Esophagus muscularis mucosa (tissue), 4 donors: ENCODE results near the gene KATNA1. TPM values are rescaled to one million over a fixed set of nuclear protein-coding genes. Genes with fewer than 3 reads are reported as not detected.
A peak's percentile ranks its signal among the peaks of the same experiment; 100 is the strongest.

Experiments used
- DNase-seq: peaks from one replicate; pipeline ENCODE4 v3.0.0-alpha.2; 2017; ENCODE audit errors: extremely low spot score
- H3K27ac ChIP-seq, 4 donors: fragments of 200-600 bp; sonication (generic); replicated peaks in 1 of 4; 1 replicate in 3 of 4; 2 replicates in 1 of 4; pipeline ENCODE4 v1.5.1; 2016 to 2019; ENCODE audit warnings: mild to moderate bottlenecking in 1 of 4
- H3K27me3 ChIP-seq, 4 donors: fragments of 200-600 bp; sonication (generic); one replicate each; pipeline versions ENCODE4 v1.5.1 to v1.6.0; 2016 to 2019
- H3K36me3 ChIP-seq, 4 donors: fragments of 200-600 bp; sonication (generic); one replicate each; pipeline ENCODE4 v1.5.1; 2016 to 2019
- H3K4me1 ChIP-seq, 4 donors: fragments of 200-600 bp; sonication (generic); one replicate each; pipeline ENCODE4 v1.5.1; 2016 to 2019
- H3K4me3 ChIP-seq, 4 donors: fragments of 200-600 bp; sonication (generic); 1 replicate in 2 of 4; 2 replicates in 2 of 4; pipeline ENCODE4 v1.5.1; 2016 to 2019; ENCODE audit warnings: mild to moderate bottlenecking in 4 of 4, moderate library complexity in 1 of 4
- H3K9me3 ChIP-seq, 4 donors: fragments of 200-600 bp; sonication (generic); 1 replicate in 3 of 4; 2 replicates in 1 of 4; pipeline ENCODE4 v1.5.1; 2016 to 2019
- CTCF ChIP-seq, 3 experiments: fragments of 200-600 bp in 2 of 3; fragments of 450-650 bp in 1 of 3; sonication (generic) in 2 of 3; IDR thresholded peaks; one replicate each; pipeline ENCODE4 v1.5.1; 2017 to 2019; ENCODE audit warnings: antibody characterized with exemption in 3 of 3, mild to moderate bottlenecking in 2 of 3, moderate library complexity in 1 of 3
- EP300 ChIP-seq: sonication (generic); formaldehyde crosslinking; IDR thresholded peaks from one replicate; pipeline ENCODE4 v1.6.1; 2017; ENCODE audit warnings: antibody characterized with exemption
- POLR2A ChIP-seq: fragments of 450-650 bp; IDR thresholded peaks from one replicate; pipeline ENCODE4 v1.6.1; 2017; ENCODE audit warnings: antibody characterized with exemption, moderate library complexity, mild to moderate bottlenecking, low read depth
- POLR2AphosphoS5 ChIP-seq, 2 donors: sonication (generic); formaldehyde crosslinking; IDR thresholded peaks; one replicate each; pipeline ENCODE4 v1.6.1; 2017; ENCODE audit warnings: antibody characterized with exemption in 2 of 2
- WGBS: methylation state at CpG from one replicate; pipeline ENCODE4 v1.1.5; 2018; 5-methylcytosine and 5-hydroxymethylcytosine counted together
- intact Hi-C: fragments of 100-400 bp; cut with DNase I; formaldehyde crosslinking; loops from one replicate; pipeline ENCODE4 v1.15.1; 2023
- total RNA-seq, 4 donors: library from RNA; depleted of rRNA; stranded (reverse); fragments of >200 nt; gene quantifications; one replicate each; pipeline versions ENCODE4 v1.1.0 to v1.2.1, GENCODE V29; 2016

KATNA1 gene
- total RNA-seq, 4 donors from 2014 or later, result 15.8 to 24.5 (median 20.2) TPM

DNA sequence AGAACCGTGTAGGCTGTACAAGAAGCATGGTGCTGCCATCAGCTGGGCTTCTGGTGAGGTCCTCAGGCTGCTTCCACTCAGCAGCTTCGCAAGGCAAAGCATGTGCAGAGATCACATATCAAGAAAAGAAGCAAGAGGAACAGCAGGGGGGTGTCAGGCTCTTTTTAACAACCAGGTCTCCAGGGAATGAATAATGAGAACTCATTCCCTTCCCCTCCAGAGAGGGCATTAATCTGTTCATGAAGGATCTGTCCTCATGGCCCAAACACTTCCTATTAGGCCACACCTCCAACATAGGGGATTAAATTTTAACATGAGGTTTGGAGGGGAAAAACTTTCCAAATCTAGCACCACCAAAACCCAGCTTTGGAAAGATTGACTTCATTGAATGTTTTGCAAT lies 62.4 kb downstream of the KATNA1 start:
- peaks cover 45 to 100% (median 76%) of the 10 kb centered on the region in 4 donors for H3K36me3 ChIP-seq

DNA sequence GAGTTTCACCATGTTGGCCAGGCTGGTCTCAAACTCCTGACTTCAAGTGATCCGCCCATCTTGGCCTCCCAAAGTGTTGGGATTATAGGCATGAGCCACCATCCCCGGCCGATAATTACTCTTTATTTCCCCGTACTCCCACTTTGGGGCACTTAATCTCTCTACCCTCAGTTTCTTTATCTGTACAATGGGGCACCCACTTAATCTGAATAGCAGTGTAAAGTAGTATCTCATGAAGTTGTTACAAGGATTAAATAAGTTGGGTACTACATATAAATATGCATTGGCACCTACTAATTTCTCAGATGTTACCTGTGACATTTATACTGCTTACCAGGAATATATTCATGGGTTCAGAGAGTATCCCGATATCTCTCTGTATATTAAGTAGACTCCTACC lies 67.2 kb downstream of the KATNA1 start:
- no peaks in the 10 kb centered on the region for H3K27me3 ChIP-seq
- TF ChIP-seq EP300, result no peak
- no peak for TF ChIP-seq CTCF (IDR thresholded peaks at IDR 0.05)
- TF ChIP-seq POLR2A, result no peak
- TF ChIP-seq POLR2AphosphoS5 (IDR thresholded peaks at IDR 0.05), result no peak
- H3K4me1 ChIP-seq, result no peaks in the 10 kb centered on the region
- 99% methylated on average over 5 of the region's 5 CpGs for WGBS
- no peaks in the 10 kb centered on the region for H3K9me3 ChIP-seq
- peaks cover 21 to 83% (median 60%) of the 10 kb centered on the region in 4 donors for H3K36me3 ChIP-seq
- no peak overlapping the region for H3K27ac ChIP-seq
- intact Hi-C loops, result no loop called here
- no peak for DNase-seq
- no peak overlapping the region for H3K4me3 ChIP-seq

More for the DNA sequence above, 62.4 kb downstream of the KATNA1 start:
- WGBS, result 93% methylated on average over 2 of the region's 2 CpGs
- no peaks in the 10 kb centered on the region for H3K27me3 ChIP-seq
- H3K27ac ChIP-seq, result no peak overlapping the region
- H3K4me3 ChIP-seq, result no peak overlapping the region
- TF ChIP-seq POLR2A (no peak), POLR2AphosphoS5 (IDR thresholded peaks at IDR 0.05) (no peak), EP300 (no peak), CTCF (IDR thresholded peaks at IDR 0.05) (no peak)
- intact Hi-C loops, result no loop called here
- H3K4me1 ChIP-seq, result no peaks in the 10 kb centered on the region
- DNase-seq, result no peak
- no peaks in the 10 kb centered on the region for H3K9me3 ChIP-seq

DNA sequence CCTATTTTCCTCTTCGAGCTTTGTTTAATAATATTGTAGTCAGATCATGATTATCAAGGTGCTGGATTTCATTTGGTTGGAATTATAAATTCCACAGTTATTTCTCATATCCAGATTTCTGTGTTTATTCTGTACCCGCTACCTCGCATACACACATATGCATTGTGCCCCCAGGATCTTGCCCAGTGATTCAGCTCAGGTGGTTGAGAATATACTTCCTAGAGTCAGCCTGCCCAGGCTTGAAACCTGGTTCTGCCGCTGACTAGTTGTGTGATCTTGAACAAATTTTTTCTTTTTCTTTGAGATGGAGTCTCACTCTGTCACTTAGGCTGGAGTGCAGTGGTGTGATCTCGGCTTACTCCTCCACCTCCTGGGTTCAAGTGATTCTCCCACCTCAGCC lies 67.6 kb downstream of the KATNA1 start:
- no peak for DNase-seq
- peaks cover 18 to 83% (median 59%) of the 10 kb centered on the region in 4 donors for H3K36me3 ChIP-seq
- WGBS, result 94% methylated on average over 5 of the region's 5 CpGs
- no peaks in the 10 kb centered on the region for H3K9me3 ChIP-seq
- intact Hi-C loops, result no loop called here
- no peak overlapping the region for H3K27ac ChIP-seq
- H3K4me3 ChIP-seq, result no peak overlapping the region
- no peaks in the 10 kb centered on the region for H3K27me3 ChIP-seq
- no peak for TF ChIP-seq CTCF (IDR thresholded peaks at IDR 0.05)
- no peak for TF ChIP-seq POLR2A
- TF ChIP-seq POLR2AphosphoS5 (IDR thresholded peaks at IDR 0.05), result no peak
- no peak for TF ChIP-seq EP300
- H3K4me1 ChIP-seq, result no peaks in the 10 kb centered on the region

DNA sequence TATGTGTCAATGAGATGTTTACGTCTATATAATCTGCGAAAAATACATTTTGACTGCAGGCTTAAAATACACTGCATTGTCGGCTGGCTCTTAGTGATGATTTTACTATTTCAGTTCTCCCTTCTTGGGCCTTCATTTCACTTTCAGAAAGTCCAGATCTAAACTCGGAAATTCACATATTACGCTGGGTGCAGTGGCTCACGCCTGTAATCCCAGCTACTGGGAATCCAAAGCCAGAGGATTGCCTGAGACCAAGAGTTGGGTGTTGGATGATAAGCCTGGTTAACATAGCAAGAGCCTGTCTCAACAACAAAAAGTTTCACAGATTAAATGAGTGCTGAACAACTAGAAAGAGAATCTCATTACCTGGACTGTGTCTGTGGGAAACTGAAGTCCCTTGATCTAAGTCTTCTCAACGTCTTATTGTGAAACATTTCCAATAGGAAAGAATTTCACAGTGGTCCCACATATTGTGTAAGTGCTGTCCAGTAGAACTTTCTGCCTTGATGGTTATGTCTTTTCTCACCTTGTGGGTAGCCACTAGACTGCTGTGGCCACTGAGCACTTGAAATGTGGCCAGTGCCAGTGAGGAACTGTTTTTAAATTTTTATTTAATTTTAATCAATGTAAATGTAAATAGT lies 80.4 kb downstream of the KATNA1 start:
- no peaks in the 10 kb centered on the region for H3K27me3 ChIP-seq

GRCh38 chr6:149567194-149567586 lies 81.3 kb downstream of the KATNA1 start:
- TF ChIP-seq CTCF (IDR thresholded peaks at IDR 0.05) (no peak), POLR2A (no peak), EP300 (no peak), POLR2AphosphoS5 (IDR thresholded peaks at IDR 0.05) (no peak)
- Histone ChIP-seq H3K27ac (peak overlapping the region; percentile 94 to 98 (median 97)), H3K27me3 (no peaks in the 10 kb centered on the region), H3K36me3 (no peaks in the 10 kb centered on the region), H3K4me3 (peak overlapping the region; percentile 92 to 99 (median 96)), H3K9me3 (no peaks in the 10 kb centered on the region), H3K4me1 (peaks cover 19 to 25% (median 20%) of the 10 kb centered on the region in 4 donors)
- 46% methylated on average over 12 of the region's 12 CpGs for WGBS
- no peak for DNase-seq
- intact Hi-C loops, result loop anchor here (10.0 kb wide), 1 partner anchor 158 kb away; no protein-coding TSS in a partner anchor

More for the DNA sequence above, 80.4 kb downstream of the KATNA1 start:
- peaks cover 0 to 7% (median 5%) of the 10 kb centered on the region in 4 donors for H3K36me3 ChIP-seq
- H3K4me1 ChIP-seq, result peaks cover 19 to 25% (median 20%) of the 10 kb centered on the region in 4 donors
- TF ChIP-seq POLR2A, result no peak
- no peak overlapping the region for H3K27ac ChIP-seq
- H3K9me3 ChIP-seq, result no peaks in the 10 kb centered on the region
- 80% methylated on average over 7 of the region's 7 CpGs for WGBS
- DNase-seq, result no peak
- intact Hi-C loops, result loop anchor here (10.0 kb wide), 1 partner anchor 157 kb away; no protein-coding TSS in a partner anchor
- H3K4me3 ChIP-seq, result no peak overlapping the region
